Panc1 (cell line): Measurements from ENCODE around the gene SCNN1B. TPM values are rescaled to one million over a fixed set of nuclear protein-coding genes. Genes with fewer than 3 reads are reported as not detected.

Source experiments
- ATAC-seq: fragments of 200-7000 bp; cut with Tn5 transposase; 2 replicates; pipeline ENCODE4 v1.9.1; 2020; ENCODE audit warnings: mild to moderate bottlenecking, moderate library complexity
- BruUV-seq: library from RNA; stranded (reverse); fragments of 400-500 nt; replicated peaks from 2 replicates; lab custom pipeline; 2021; lab: Mats Ljungman, UMichigan
- CTCF ChIA-PET: fragments of 300-600 bp; sonication (Branson Sonifier 250); formaldehyde crosslinking; loops from one replicate; lab custom pipeline; 2022; ENCODE audit warnings: antibody characterized with exemption; lab: Charles Lee
- POLR2A ChIA-PET: fragments of 300-600 bp; sonication (Branson Sonifier 250); formaldehyde crosslinking; loops from one replicate; lab custom pipeline; 2022; ENCODE audit warnings: antibody characterized with exemption; lab: Charles Lee
- DNase-seq: peaks from one replicate; pipeline ENCODE4 v3.0.0-alpha.2; 2010; ENCODE audit warnings: low read depth, low spot score
- H3K27ac ChIP-seq: 2 replicates; pipeline ENCODE4 v1.5.1; 2011; ENCODE audit warnings: mild to moderate bottlenecking, low read length, inconsistent platforms
- H3K27me3 ChIP-seq: fragments of 200-500 bp; sonication (Bioruptor generic); 2 replicates; pipeline ENCODE4 v1.6.0; 2014; ENCODE audit warnings: low read length, inconsistent platforms; ENCODE audit not compliant: control insufficient read depth, insufficient read depth
- H3K36me3 ChIP-seq: fragments of 200-500 bp; sonication (Bioruptor generic); 2 replicates; pipeline ENCODE4 v1.5.1; 2014; ENCODE audit warnings: inconsistent platforms, mild to moderate bottlenecking, low read length, moderate library complexity; ENCODE audit not compliant: control insufficient read depth, insufficient read depth
- H3K4me1 ChIP-seq: 2 replicates; pipeline ENCODE4 v1.5.1; 2011; ENCODE audit warnings: inconsistent platforms, mild to moderate bottlenecking, low read length, moderate library complexity; ENCODE audit not compliant: control insufficient read depth, insufficient read depth
- H3K4me3 ChIP-seq, 2 experiments: 2 replicates each; pipeline ENCODE4 v1.5.1; 2011 to 2012; ENCODE audit warnings: low read depth in 2 of 2, low read length in 2 of 2, mild to moderate bottlenecking in 2 of 2, inconsistent platforms in 1 of 2, moderate library complexity in 1 of 2
- H3K9me3 ChIP-seq: fragments of 200-500 bp; sonication (Bioruptor generic); 2 replicates; pipeline ENCODE4 v1.5.1; 2014; ENCODE audit warnings: low read depth, mild to moderate bottlenecking, inconsistent platforms, low read length, moderate library complexity; ENCODE audit not compliant: control insufficient read depth, insufficient read depth
- CTCF ChIP-seq: fragments of 450-650 bp; IDR thresholded peaks from 2 replicates; pipeline ENCODE4 v1.5.1; 2017; ENCODE audit warnings: mild to moderate bottlenecking
- POLR2AphosphoS5 ChIP-seq: IDR thresholded peaks from 2 replicates; pipeline ENCODE4 v1.6.1; 2012; ENCODE audit warnings: mild to moderate bottlenecking, low read depth, low read length, moderate library complexity
- REST ChIP-seq, 2 experiments: IDR thresholded peaks; 2 replicates each; pipeline ENCODE4 v1.6.1; 2011 to 2012; ENCODE audit warnings: low read depth in 2 of 2, control low read depth in 1 of 2, low read length in 1 of 2, mild to moderate bottlenecking in 1 of 2, moderate library complexity in 1 of 2; ENCODE audit not compliant: insufficient read depth in 1 of 2
- SIN3A ChIP-seq: IDR thresholded peaks from 2 replicates; pipeline ENCODE4 v1.6.1; 2012; ENCODE audit warnings: low read depth, mild to moderate bottlenecking, low read length, moderate library complexity, borderline replicate concordance; ENCODE audit not compliant: insufficient read depth
- TCF7L2 ChIP-seq: IDR thresholded peaks from 2 replicates; pipeline ENCODE4 v1.6.1; 2011; ENCODE audit warnings: mild to moderate bottlenecking, low read depth, low read length, inconsistent platforms
- in situ Hi-C: cut with HindIII; loops from 2 replicates; pipeline ENCODE4 v1.10.0; 2016; ENCODE audit warnings: low sequenced_read_pairs, low pct_unique_long_range_greater_than_20kb
- intact Hi-C: fragments of 100-400 bp; cut with micrococcal nuclease; formaldehyde crosslinking; loops from one replicate; pipeline ENCODE4 v1.10.0; 2022; ENCODE audit not compliant: unreplicated experiment
- total RNA-seq: library from RNA; stranded (reverse); gene quantifications from one replicate; pipeline ENCODE4 v1.2.1, GENCODE V29; 2021; ENCODE audit not compliant: unreplicated experiment

SCNN1B gene
- total RNA-seq, 1 experiment from 2014 or later, result 10.7 TPM

- ChIA-PET POLR2A (interaction anchor here (0.6 kb wide), 1 partner anchor 172 kb away, joined by 3 read pairs; no protein-coding TSS in a partner anchor), CTCF (no interaction called here)
- in situ Hi-C loops (no loop called here), intact Hi-C loops (no loop called here)
- H3K4me1 ChIP-seq, result no peaks in the 10 kb centered on the region
- H3K27me3 ChIP-seq, result no peaks in the 10 kb centered on the region
- no TSS peak for BruUV-seq
- no peak overlapping the region for H3K4me3 ChIP-seq
- DNase-seq (no peak), ATAC-seq (no peak)
- no peaks in the 10 kb centered on the region for H3K36me3 ChIP-seq
- TF ChIP-seq SIN3A (no peak), CTCF (no peak), REST (IDR thresholded peaks at IDR 0.05; ENCODE audit: insufficient read depth in 1 of 2, low read depth in 2 of 2, low read length in 1 of 2) (no peak), POLR2AphosphoS5 (no peak), TCF7L2 (no peak)
- no peaks in the 10 kb centered on the region for H3K9me3 ChIP-seq
- no peak overlapping the region for H3K27ac ChIP-seq
These were observed 33.5 kb upstream of the SCNN1B start for GRCh38 chr16:23268561-23268960.

- Histone ChIP-seq H3K27ac (peak overlapping the region; percentile 67; the same call in 1 of the 2 replicates), H3K36me3 (no peaks in the 10 kb centered on the region), H3K4me3 (no peak overlapping the region), H3K4me1 (0 out of 2 replicates have a peak, but pooled peaks cover 1% of the 10 kb centered on the region), H3K27me3 (no peaks in the 10 kb centered on the region), H3K9me3 (no peaks in the 10 kb centered on the region)
- in situ Hi-C loops (no loop called here), intact Hi-C loops (no loop called here)
- DNase-seq (no peak), ATAC-seq (no peak)
- POLR2A ChIA-PET, result interaction anchor here (0.5 kb wide), 1 partner anchor 57 kb away, joined by 4 read pairs; no protein-coding TSS in a partner anchor
- TF ChIP-seq CTCF (no peak), POLR2AphosphoS5 (no peak), TCF7L2 (no peak), SIN3A (no peak), REST (IDR thresholded peaks at IDR 0.05; ENCODE audit: insufficient read depth in 1 of 2, low read depth in 2 of 2, low read length in 1 of 2) (no peak)
- BruUV-seq, result no TSS peak
- CTCF ChIA-PET, result no interaction called here
These were observed 32.7 kb upstream of the SCNN1B start for GRCh38 chr16:23269248-23269953.
